Osteocyte (in vitro differentiated cells): ENCODE data around the gene PRDM15. TPM values are rescaled to one million over a fixed set of nuclear protein-coding genes. Genes with fewer than 3 reads are reported as not detected.

ENCODE experiments used
- DNase-seq: peaks from one replicate; pipeline ENCODE4 v3.0.0; 2021; ENCODE audit warnings: mixed read lengths; ENCODE audit not compliant: unreplicated experiment; ENCODE audit errors: extremely low spot score
- H3K27ac Mint-ChIP-seq: one replicate; pipeline ENCODE4 v1.8.0; 2021; ENCODE audit warnings: mild to moderate bottlenecking, mixed read lengths; ENCODE audit not compliant: unreplicated experiment
- H3K27me3 Mint-ChIP-seq: one replicate; pipeline ENCODE4 v1.8.0; 2021; ENCODE audit warnings: mixed read lengths; ENCODE audit not compliant: unreplicated experiment
- H3K36me3 Mint-ChIP-seq: one replicate; pipeline ENCODE4 v1.8.0; 2021; ENCODE audit warnings: mixed read lengths; ENCODE audit not compliant: unreplicated experiment
- H3K4me1 Mint-ChIP-seq: one replicate; pipeline ENCODE4 v1.8.0; 2021; ENCODE audit warnings: mixed read lengths; ENCODE audit not compliant: unreplicated experiment
- H3K4me3 Mint-ChIP-seq: one replicate; pipeline ENCODE4 v1.8.0; 2021; ENCODE audit warnings: mild to moderate bottlenecking, moderate library complexity, mixed read lengths; ENCODE audit not compliant: unreplicated experiment
- H3K9me3 Mint-ChIP-seq: one replicate; pipeline ENCODE4 v1.8.0; 2021; ENCODE audit warnings: mixed read lengths; ENCODE audit not compliant: unreplicated experiment
- total RNA-seq: library from RNA; stranded (reverse); gene quantifications from 2 replicates; pipeline ENCODE4 v1.2.1, GENCODE V29; 2021
- TF ChIP-seq, protein P1 (sequence below): fragments of 200-600 bp; sonication (generic); IDR thresholded peaks from 2 replicates; pipeline ENCODE4 v1.5.0; 2021; ENCODE audit warnings: antibody characterized with exemption, mild to moderate bottlenecking, moderate library complexity

The PRDM15 gene
- total RNA-seq, 1 donor from 2014 or later: 11.4 TPM

DNA sequence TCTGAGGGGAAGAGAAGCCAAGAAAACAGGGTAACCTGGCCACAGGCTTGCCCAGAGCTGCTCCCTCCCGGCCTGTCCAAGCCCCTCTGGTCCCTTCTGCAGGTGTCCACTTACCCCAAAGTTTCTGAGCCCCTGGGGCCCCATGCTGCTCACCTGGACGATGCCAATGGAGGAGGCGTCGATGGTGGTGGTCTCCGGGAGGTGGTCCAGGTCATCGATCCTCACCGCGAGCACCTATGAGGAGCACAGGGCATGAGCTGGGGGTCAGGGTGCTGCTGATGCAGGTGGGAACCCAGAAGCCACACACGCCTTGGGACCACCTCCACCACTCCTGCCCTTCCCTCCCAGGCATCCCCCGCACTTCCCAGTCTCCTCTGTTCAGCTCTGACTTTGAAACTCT lies 74.8 kb downstream of the PRDM15 start:
- peaks cover 27% of the 10 kb centered on the region for H3K36me3 Mint-ChIP-seq
- no peaks in the 10 kb centered on the region for H3K27me3 Mint-ChIP-seq
- no peak overlapping the region for H3K4me3 Mint-ChIP-seq
- DNase-seq: no peak
- H3K27ac Mint-ChIP-seq: no peak overlapping the region
- no peaks in the 10 kb centered on the region for H3K9me3 Mint-ChIP-seq
- no peaks in the 10 kb centered on the region for H3K4me1 Mint-ChIP-seq
- TF ChIP-seq, protein P1, sequence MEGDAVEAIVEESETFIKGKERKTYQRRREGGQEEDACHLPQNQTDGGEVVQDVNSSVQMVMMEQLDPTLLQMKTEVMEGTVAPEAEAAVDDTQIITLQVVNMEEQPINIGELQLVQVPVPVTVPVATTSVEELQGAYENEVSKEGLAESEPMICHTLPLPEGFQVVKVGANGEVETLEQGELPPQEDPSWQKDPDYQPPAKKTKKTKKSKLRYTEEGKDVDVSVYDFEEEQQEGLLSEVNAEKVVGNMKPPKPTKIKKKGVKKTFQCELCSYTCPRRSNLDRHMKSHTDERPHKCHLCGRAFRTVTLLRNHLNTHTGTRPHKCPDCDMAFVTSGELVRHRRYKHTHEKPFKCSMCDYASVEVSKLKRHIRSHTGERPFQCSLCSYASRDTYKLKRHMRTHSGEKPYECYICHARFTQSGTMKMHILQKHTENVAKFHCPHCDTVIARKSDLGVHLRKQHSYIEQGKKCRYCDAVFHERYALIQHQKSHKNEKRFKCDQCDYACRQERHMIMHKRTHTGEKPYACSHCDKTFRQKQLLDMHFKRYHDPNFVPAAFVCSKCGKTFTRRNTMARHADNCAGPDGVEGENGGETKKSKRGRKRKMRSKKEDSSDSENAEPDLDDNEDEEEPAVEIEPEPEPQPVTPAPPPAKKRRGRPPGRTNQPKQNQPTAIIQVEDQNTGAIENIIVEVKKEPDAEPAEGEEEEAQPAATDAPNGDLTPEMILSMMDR: no peak

DNA sequence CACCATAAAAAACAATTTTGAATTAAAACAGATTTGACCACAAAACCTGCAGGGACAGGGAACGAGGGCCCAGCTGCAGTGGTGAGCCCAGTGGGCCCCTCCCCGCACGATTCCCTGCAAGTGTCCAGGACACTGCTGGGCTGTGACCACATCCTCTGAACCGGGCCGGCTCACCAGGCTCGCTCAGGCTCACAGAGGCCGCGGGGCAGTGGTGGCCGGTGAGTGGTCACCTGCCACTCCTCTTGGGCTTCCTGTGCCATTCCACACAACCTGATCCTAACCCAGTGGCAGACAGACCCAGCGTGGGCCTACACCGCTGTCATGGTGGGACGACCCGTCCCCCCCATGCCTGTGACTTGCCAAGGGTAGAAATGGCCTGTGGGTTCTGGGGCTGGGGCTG lies 75.8 kb downstream of the PRDM15 start:
- H3K4me3 Mint-ChIP-seq: no peak overlapping the region
- TF ChIP-seq, protein P1: no peak
- no peak for DNase-seq
- H3K27me3 Mint-ChIP-seq: no peaks in the 10 kb centered on the region
- no peak overlapping the region for H3K27ac Mint-ChIP-seq
- H3K36me3 Mint-ChIP-seq: peaks cover 23% of the 10 kb centered on the region
- no peaks in the 10 kb centered on the region for H3K9me3 Mint-ChIP-seq
- no peaks in the 10 kb centered on the region for H3K4me1 Mint-ChIP-seq

DNA sequence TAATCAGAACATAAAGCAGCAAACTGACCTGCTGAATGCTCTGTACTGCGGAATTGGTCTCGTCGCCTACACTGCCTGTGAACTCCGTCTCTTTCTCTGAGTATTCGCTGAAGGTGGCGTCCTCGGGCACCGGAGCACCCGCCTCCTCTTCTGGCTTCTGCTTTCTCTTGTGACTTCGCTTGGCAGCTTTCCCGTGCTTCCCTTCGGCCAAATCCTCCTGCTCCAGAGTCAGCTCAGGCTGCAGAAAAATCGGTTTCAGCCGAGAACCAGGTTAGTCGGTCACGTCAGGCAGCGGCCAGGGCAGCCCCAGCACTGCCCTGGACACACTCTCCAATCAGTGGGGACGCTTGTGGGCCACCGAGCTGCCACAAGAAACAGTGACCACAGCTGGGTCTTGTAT lies 76.5 kb downstream of the PRDM15 start:
- no peak for DNase-seq
- TF ChIP-seq, protein P1: no peak
- Mint-ChIP-seq H3K27ac (no peak overlapping the region), H3K36me3 (peaks cover 24% of the 10 kb centered on the region), H3K4me1 (no peaks in the 10 kb centered on the region), H3K4me3 (no peak overlapping the region), H3K27me3 (no peaks in the 10 kb centered on the region), H3K9me3 (no peaks in the 10 kb centered on the region)

DNA sequence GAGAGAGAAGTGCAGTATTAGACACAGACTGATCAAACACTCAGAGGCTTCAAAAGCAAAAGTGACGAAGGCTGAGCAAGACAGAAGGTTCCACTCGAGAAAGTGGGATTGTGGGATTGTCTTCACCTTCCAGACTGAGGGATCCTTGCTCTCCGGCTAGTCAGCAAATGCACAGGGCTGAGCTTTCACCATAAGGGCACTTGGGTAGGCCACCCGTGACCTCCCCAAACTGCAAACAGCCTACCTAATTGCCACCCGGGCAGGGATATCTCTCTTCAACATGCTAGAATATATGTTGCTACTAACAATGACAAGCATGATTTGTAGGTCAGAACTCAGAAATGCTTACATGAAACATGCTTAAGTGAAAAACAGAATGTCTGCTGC lies 77.0 kb downstream of the PRDM15 start:
- DNase-seq: no peak
- Mint-ChIP-seq H3K9me3 (no peaks in the 10 kb centered on the region), H3K27ac (no peak overlapping the region), H3K27me3 (no peaks in the 10 kb centered on the region), H3K36me3 (peaks cover 24% of the 10 kb centered on the region), H3K4me1 (no peaks in the 10 kb centered on the region), H3K4me3 (no peak overlapping the region)
- TF ChIP-seq, protein P1: no peak

DNA sequence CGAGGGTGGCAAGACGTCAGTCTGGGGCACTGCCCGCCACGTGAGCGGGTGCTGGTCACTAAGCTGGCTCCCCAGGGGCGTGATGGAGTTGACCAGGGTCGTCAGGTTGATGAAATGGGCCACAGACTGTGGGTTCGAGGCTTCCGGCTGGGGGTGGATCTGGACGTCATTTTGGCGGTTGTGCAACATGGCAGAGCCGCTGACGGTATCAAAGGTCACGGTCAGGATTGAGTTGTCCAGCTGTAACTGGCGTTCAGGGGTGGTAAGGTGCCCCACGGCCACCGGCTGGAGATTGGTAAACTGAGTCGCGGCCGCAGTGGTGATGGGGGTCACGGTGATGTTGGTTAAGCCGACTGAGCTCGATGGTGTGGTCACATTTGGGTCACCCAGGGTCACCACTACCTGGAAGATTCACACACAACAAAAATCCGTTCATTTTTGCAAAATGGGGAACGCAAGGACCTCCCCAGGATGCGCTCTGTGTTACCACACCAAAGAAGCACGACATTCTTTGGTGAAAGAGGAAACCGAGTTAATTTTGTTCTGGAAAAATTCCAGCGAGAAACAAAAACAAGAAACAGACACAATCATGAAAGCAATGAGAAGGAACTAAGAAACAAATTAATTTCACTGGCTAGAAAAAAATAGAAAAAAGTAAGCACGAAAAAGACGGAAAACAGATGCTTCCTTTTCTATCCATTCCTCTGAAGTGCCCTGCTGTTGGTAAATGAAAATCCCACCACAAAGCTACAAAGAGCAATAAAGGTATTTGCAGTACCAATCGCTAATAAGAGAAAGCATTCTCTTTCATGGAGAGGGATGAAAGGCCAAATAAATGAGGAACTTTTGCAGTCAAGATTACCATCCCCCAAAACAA lies 77.6 kb downstream of the PRDM15 start:
- DNase-seq: no peak
- H3K36me3 Mint-ChIP-seq: peaks cover 24% of the 10 kb centered on the region
- H3K4me3 Mint-ChIP-seq: no peak overlapping the region
- TF ChIP-seq, protein P1: no peak
- no peaks in the 10 kb centered on the region for H3K9me3 Mint-ChIP-seq
- no peaks in the 10 kb centered on the region for H3K4me1 Mint-ChIP-seq
- no peaks in the 10 kb centered on the region for H3K27me3 Mint-ChIP-seq
- no peak overlapping the region for H3K27ac Mint-ChIP-seq
